Measurements from ENCODE around the gene TCIRG1.

Gene TCIRG1

DNA sequence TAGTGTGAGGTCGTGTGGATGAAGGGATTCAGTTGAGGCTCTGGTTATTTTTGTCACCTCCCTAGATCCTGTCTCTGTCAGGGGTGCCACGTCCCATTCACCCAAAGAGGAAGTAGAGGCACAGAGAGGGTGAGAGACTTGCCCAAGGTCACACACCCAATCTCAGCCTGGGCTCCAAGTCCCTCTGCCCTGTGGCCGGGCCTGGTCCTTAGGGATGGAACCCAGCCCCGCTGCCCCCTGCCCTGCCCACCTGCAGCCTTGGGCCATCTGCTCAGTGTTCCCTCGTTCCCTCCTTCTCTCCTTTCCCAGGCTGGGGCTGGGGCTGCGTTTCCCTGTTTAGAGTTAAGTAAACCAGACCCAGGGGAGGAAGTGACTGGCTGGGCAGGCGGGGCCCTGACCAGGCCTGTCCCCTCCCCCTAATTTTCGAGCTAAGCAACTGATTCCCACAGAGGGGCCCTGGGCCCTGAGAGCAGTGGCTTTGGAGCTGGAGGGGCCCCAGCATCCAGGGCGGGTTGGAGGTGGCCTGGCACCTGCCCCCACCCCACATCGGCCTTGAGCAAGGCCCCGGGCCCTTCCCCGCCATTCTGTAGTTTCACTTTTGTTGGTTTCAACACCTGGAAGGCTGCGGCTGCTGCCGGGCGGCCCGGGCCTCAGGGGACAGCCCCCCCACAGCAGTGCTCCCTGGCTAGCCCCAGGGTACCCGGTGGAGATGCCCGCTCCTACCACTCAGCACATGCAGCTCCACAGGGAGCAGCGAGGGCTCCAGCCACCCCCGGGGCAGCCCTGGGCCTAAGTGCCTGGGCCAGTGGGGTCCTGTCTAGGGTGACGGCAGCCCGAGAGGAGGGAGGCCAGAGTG is 1.5 kb downstream of the TCIRG1 start:
- DNase-seq (ENCODE audit: low read depth in 1 of 2, low spot score in 1 of 2), result peak; percentile 80 to 88
- H3K27ac ChIP-seq (replicated peaks), result peak overlapping the region; percentile 81
- H3K4me3 ChIP-seq (replicated peaks; ENCODE audit: insufficient read depth, low read length), result peak overlapping the region; percentile 97
- TF ChIP-seq GABPA (IDR thresholded peaks at IDR 0.05; ENCODE audit: low read depth) (no peak), POLR2AphosphoS5 (IDR thresholded peaks at IDR 0.05; ENCODE audit: low read depth) (peak; percentile 53; the same call in 1 of the 2 replicates), SPI1 (IDR thresholded peaks at IDR 0.05; ENCODE audit: borderline replicate concordance, low read depth) (peak; percentile 96)
- H3K27me3 ChIP-seq (ENCODE audit: insufficient read depth, poor library complexity, severe bottlenecking), result no peaks in the 10 kb centered on the region

DNA sequence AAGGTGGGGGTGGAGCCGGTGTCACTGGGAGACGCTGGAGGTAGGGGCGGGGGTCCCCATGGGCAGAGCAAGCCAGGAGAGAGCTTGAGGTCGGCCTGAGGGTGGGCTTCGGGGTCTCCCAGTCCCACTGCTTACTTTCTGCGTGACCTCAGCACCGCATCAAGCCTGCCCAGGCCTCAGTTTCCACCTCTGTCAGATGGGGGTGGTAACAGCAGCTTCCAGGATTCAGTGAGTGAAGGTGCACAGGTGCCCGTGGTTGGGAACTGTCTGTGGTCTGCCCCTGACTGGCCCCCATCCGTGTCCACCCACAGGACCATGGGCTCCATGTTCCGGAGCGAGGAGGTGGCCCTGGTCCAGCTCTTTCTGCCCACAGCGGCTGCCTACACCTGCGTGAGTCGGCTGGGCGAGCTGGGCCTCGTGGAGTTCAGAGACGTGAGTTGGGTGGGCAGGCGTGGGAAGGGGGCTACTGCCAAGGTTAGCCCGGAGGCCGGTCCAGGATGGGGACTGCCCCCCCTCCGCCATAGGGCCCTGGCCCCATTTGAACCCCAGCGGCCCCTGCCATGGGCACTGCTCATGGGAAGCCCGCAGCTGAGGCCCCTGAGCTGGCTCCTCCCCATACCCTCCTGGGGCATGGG is 2.2 kb downstream of the TCIRG1 start:
- peak overlapping the region; percentile 97 for H3K4me3 ChIP-seq (replicated peaks; ENCODE audit: insufficient read depth, low read length)
- DNase-seq (ENCODE audit: low read depth in 1 of 2, low spot score in 1 of 2), result peak in 1 of 2 experiments; percentile 28
- TF ChIP-seq GABPA (IDR thresholded peaks at IDR 0.05; ENCODE audit: low read depth) (no peak), POLR2AphosphoS5 (IDR thresholded peaks at IDR 0.05; ENCODE audit: low read depth) (no peak), SPI1 (IDR thresholded peaks at IDR 0.05; ENCODE audit: borderline replicate concordance, low read depth) (no peak)
- TF ChIP-seq, protein P1, sequence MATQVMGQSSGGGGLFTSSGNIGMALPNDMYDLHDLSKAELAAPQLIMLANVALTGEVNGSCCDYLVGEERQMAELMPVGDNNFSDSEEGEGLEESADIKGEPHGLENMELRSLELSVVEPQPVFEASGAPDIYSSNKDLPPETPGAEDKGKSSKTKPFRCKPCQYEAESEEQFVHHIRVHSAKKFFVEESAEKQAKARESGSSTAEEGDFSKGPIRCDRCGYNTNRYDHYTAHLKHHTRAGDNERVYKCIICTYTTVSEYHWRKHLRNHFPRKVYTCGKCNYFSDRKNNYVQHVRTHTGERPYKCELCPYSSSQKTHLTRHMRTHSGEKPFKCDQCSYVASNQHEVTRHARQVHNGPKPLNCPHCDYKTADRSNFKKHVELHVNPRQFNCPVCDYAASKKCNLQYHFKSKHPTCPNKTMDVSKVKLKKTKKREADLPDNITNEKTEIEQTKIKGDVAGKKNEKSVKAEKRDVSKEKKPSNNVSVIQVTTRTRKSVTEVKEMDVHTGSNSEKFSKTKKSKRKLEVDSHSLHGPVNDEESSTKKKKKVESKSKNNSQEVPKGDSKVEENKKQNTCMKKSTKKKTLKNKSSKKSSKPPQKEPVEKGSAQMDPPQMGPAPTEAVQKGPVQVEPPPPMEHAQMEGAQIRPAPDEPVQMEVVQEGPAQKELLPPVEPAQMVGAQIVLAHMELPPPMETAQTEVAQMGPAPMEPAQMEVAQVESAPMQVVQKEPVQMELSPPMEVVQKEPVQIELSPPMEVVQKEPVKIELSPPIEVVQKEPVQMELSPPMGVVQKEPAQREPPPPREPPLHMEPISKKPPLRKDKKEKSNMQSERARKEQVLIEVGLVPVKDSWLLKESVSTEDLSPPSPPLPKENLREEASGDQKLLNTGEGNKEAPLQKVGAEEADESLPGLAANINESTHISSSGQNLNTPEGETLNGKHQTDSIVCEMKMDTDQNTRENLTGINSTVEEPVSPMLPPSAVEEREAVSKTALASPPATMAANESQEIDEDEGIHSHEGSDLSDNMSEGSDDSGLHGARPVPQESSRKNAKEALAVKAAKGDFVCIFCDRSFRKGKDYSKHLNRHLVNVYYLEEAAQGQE (IDR thresholded peaks at IDR 0.05; ENCODE audit: insufficient replicate concordance, low read depth), result no peak
- TF ChIP-seq, protein P2, sequence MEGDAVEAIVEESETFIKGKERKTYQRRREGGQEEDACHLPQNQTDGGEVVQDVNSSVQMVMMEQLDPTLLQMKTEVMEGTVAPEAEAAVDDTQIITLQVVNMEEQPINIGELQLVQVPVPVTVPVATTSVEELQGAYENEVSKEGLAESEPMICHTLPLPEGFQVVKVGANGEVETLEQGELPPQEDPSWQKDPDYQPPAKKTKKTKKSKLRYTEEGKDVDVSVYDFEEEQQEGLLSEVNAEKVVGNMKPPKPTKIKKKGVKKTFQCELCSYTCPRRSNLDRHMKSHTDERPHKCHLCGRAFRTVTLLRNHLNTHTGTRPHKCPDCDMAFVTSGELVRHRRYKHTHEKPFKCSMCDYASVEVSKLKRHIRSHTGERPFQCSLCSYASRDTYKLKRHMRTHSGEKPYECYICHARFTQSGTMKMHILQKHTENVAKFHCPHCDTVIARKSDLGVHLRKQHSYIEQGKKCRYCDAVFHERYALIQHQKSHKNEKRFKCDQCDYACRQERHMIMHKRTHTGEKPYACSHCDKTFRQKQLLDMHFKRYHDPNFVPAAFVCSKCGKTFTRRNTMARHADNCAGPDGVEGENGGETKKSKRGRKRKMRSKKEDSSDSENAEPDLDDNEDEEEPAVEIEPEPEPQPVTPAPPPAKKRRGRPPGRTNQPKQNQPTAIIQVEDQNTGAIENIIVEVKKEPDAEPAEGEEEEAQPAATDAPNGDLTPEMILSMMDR (IDR thresholded peaks at IDR 0.05; ENCODE audit: insufficient read depth, low read length), result no peak
- no peaks in the 10 kb centered on the region for H3K27me3 ChIP-seq (ENCODE audit: insufficient read depth, poor library complexity, severe bottlenecking)
- peak overlapping the region; percentile 81 for H3K27ac ChIP-seq (replicated peaks)

DNA sequence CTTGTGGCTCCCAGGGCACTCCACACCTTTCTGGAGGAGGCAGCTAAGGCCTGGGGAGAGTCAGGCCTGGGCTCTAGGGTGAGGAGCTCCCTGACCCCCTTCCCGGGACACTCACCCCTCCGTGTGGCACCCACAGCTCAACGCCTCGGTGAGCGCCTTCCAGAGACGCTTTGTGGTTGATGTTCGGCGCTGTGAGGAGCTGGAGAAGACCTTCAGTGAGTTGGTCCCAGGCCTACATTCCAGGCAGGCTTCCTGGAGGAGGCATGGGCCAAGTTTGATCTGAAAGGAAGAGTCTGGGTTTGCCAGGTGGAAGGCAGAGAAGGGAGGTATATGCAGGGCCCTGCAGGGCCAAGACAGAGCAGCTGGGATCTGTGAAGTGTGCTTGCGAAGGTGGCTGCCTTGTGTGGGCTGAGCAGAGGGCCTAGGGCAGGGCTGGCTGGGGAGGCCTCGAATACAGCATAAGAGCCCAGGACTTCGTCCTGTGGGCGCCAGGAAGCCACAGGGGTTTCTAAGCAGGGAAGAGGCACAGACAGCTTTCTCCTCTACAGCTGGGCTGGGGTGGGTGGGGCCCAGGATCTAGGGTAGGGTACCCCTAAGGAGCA is 2.9 kb downstream of the TCIRG1 start:
- TF ChIP-seq, protein P2 (IDR thresholded peaks at IDR 0.05; ENCODE audit: insufficient read depth, low read length), result no peak
- TF ChIP-seq POLR2AphosphoS5 (IDR thresholded peaks at IDR 0.05; ENCODE audit: low read depth) (no peak), SPI1 (IDR thresholded peaks at IDR 0.05; ENCODE audit: borderline replicate concordance, low read depth) (no peak), GABPA (IDR thresholded peaks at IDR 0.05; ENCODE audit: low read depth) (no peak)
- Histone ChIP-seq H3K27me3 (ENCODE audit: insufficient read depth, poor library complexity, severe bottlenecking) (no peaks in the 10 kb centered on the region), H3K27ac (replicated peaks) (peak overlapping the region; percentile 81), H3K4me3 (replicated peaks; ENCODE audit: insufficient read depth, low read length) (peak overlapping the region; percentile 97)
- DNase-seq (ENCODE audit: low read depth in 1 of 2, low spot score in 1 of 2), result peak in 1 of 2 experiments; percentile 26

DNA sequence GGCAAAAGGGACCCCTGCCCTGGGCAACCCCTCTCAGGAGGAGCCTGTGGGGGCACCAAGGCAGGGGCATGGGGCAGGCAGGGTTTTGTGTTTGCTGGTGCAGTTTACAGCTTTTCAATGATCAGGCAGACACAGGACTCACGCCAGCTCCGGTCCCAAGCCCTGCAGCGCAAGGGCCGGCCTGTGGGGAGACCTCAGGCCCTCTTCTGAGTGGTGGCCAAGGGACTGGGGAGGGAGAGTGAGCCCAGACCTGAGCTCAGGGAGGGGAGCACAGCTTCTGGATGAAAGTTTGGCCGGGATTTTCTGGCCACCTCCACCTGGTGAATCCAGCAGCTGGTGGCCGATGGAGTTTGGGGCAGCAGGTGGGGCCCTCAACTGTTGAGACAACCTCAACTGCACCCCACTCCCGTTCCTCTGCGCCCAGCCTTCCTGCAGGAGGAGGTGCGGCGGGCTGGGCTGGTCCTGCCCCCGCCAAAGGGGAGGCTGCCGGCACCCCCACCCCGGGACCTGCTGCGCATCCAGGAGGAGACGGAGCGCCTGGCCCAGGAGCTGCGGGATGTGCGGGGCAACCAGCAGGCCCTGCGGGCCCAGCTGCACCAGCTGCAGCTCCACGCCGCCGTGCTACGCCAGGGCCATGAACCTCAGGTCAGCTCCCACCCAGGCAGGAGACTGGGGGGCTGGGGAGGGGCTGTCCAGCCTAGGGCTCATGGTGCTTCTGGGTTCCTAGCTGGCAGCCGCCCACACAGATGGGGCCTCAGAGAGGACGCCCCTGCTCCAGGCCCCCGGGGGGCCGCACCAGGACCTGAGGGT is 3.6 kb downstream of the TCIRG1 start:
- H3K27me3 ChIP-seq (ENCODE audit: insufficient read depth, poor library complexity, severe bottlenecking), result no peaks in the 10 kb centered on the region
- H3K4me3 ChIP-seq (replicated peaks; ENCODE audit: insufficient read depth, low read length), result peak overlapping the region; percentile 97
- TF ChIP-seq, protein P1 (IDR thresholded peaks at IDR 0.05; ENCODE audit: insufficient replicate concordance, low read depth), result no peak
- TF ChIP-seq SPI1 (IDR thresholded peaks at IDR 0.05; ENCODE audit: borderline replicate concordance, low read depth), result no peak
- TF ChIP-seq, protein P2 (IDR thresholded peaks at IDR 0.05; ENCODE audit: insufficient read depth, low read length), result no peak
- no peak for TF ChIP-seq POLR2AphosphoS5 (IDR thresholded peaks at IDR 0.05; ENCODE audit: low read depth)
- TF ChIP-seq GABPA (IDR thresholded peaks at IDR 0.05; ENCODE audit: low read depth), result no peak
- H3K27ac ChIP-seq (replicated peaks), result peak overlapping the region; percentile 81
- peak in 1 of 2 experiments; percentile 24 for DNase-seq (ENCODE audit: low read depth in 1 of 2, low spot score in 1 of 2)

Data from HL-60 (cell line).